ENCODE measurements around the gene AKR1D1. TPM values are rescaled to one million over a fixed set of nuclear protein-coding genes. Genes with fewer than 3 reads are reported as not detected.
"Not testable (repeated sequence)": the region's sequence is repeated elsewhere in the genome, so short reads cannot be mapped to it uniquely, and the experiment has no call there.

Gene AKR1D1
- total and polyA plus RNA-seq, 2 experiments from 2014 or later, result 0.18 TPM; not detected in 1

- Histone ChIP-seq H3K36me3 (no peaks in the 10 kb centered on the region), H3K4me1 (ENCODE audit: low read depth) (no peaks in the 10 kb centered on the region), H3K4me3 (no peak overlapping the region), H3K27me3 (no peaks in the 10 kb centered on the region), H3K27ac (no peak overlapping the region), H3K9me3 (ENCODE audit: low read depth) (no peaks in the 10 kb centered on the region)
- TF ChIP-seq CTCF (IDR thresholded peaks at IDR 0.05; ENCODE audit: low read depth, low read length), result no peak
- DNase-seq (ENCODE audit: low read depth in 1 of 2, low spot score in 1 of 2), result no peak
Measured at GRCh38 chr7:138137423-138138171, 61.3 kb downstream of the AKR1D1 start.

DNA sequence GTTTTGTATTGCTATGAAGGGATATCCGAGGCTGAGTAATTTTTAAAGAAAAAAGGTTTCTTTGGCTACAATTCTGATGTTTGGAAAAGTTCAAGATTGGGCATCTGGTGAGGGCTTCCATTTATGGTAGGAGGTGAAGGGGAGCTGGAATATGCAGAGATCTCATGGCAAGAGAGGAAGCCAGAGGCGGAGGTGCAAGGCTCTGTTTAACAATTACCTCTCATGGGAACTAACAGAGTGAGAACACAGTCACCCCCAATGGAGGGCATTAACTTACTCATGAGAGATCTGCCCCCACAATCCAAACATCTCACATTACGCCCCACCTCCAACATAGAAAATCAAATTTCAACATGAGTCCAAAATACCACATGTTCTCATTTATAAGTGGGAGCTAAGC lies 62.0 kb downstream of the AKR1D1 start:
- TF ChIP-seq CTCF (IDR thresholded peaks at IDR 0.05; ENCODE audit: low read depth, low read length), result no peak
- Histone ChIP-seq H3K4me3 (no peak overlapping the region), H3K27me3 (no peaks in the 10 kb centered on the region), H3K27ac (no peak overlapping the region), H3K4me1 (ENCODE audit: low read depth) (no peaks in the 10 kb centered on the region), H3K36me3 (no peaks in the 10 kb centered on the region), H3K9me3 (ENCODE audit: low read depth) (no peaks in the 10 kb centered on the region)
- DNase-seq (ENCODE audit: low read depth in 1 of 2, low spot score in 1 of 2), result no peak

- Histone ChIP-seq H3K36me3 (no peaks in the 10 kb centered on the region), H3K27me3 (no peaks in the 10 kb centered on the region), H3K27ac (no peak overlapping the region), H3K4me3 (no peak overlapping the region), H3K9me3 (ENCODE audit: low read depth) (no peaks in the 10 kb centered on the region), H3K4me1 (ENCODE audit: low read depth) (no peaks in the 10 kb centered on the region)
- no peak for TF ChIP-seq CTCF (IDR thresholded peaks at IDR 0.05; ENCODE audit: low read depth, low read length)
- DNase-seq (ENCODE audit: low read depth in 1 of 2, low spot score in 1 of 2), result no peak
Measured at GRCh38 chr7:138142583-138143201, 66.4 kb downstream of the AKR1D1 start.

- no peaks in the 10 kb centered on the region for H3K9me3 ChIP-seq (ENCODE audit: low read depth)
- no peak overlapping the region for H3K27ac ChIP-seq
- H3K4me1 ChIP-seq (ENCODE audit: low read depth), result no peaks in the 10 kb centered on the region
- no peaks in the 10 kb centered on the region for H3K36me3 ChIP-seq
- no peak for TF ChIP-seq CTCF (IDR thresholded peaks at IDR 0.05; ENCODE audit: low read depth, low read length)
- DNase-seq (ENCODE audit: low read depth in 1 of 2, low spot score in 1 of 2), result no peak
- no peaks in the 10 kb centered on the region for H3K27me3 ChIP-seq
- H3K4me3 ChIP-seq, result no peak overlapping the region
Measured at GRCh38 chr7:138144958-138145357, 68.7 kb downstream of the AKR1D1 start.

DNA sequence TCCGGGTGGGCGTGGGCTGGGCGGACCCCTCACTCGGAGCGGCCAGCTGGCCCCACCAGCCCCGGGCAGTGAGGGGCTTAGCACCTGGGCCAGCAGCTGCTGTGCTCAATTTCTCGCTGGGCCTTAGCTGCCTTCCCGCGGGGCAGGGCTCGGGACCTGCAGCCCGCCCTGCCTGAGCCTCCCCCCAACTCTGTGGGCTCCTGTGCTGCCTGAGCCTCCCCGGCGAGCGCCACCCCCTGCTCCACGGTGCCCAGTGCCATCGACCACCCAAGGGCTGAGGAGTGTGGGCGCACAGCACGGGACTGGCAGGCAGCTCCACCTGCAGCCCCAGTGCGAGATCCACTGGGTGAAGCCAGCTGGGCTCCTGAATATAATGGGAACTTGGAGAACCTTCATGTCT lies 70.0 kb downstream of the AKR1D1 start:
- H3K27ac ChIP-seq; H3K36me3 ChIP-seq; H3K27me3 ChIP-seq; H3K9me3 ChIP-seq (ENCODE audit: low read depth); H3K4me3 ChIP-seq; H3K4me1 ChIP-seq (ENCODE audit: low read depth); DNase-seq (ENCODE audit: low read depth in 1 of 2, low spot score in 1 of 2): not testable (repeated sequence)

- H3K27ac ChIP-seq, H3K4me3 ChIP-seq: not testable (repeated sequence)
Measured at GRCh38 chr7:138146757-138147734, 70.8 kb downstream of the AKR1D1 start.

More at GRCh38 chr7:138146757-138147734, 70.8 kb downstream of the AKR1D1 start:
- not testable (repeated sequence) for H3K9me3 ChIP-seq (ENCODE audit: low read depth); H3K27me3 ChIP-seq; DNase-seq (ENCODE audit: low read depth in 1 of 2, low spot score in 1 of 2); H3K4me1 ChIP-seq (ENCODE audit: low read depth); H3K36me3 ChIP-seq

Data from cardiac muscle cell (in vitro differentiated cells and primary cell).